HG03025 (cell line): ENCODE results near the gene DTNBP1.
A peak's percentile ranks its signal among the peaks of the same experiment; 100 is the strongest.
"Not testable (repeated sequence)": the region's sequence is repeated elsewhere in the genome, so short reads cannot be mapped to it uniquely, and the experiment has no call there.

Experiments used
- ATAC-seq: cut with Tn5 transposase; IDR thresholded peaks from one replicate; pipeline ENCODE4 v1.9.1; 2021; ENCODE audit warnings: mild to moderate bottlenecking, moderate library complexity; ENCODE audit not compliant: unreplicated experiment, low FRiP score

DTNBP1 gene

DNA sequence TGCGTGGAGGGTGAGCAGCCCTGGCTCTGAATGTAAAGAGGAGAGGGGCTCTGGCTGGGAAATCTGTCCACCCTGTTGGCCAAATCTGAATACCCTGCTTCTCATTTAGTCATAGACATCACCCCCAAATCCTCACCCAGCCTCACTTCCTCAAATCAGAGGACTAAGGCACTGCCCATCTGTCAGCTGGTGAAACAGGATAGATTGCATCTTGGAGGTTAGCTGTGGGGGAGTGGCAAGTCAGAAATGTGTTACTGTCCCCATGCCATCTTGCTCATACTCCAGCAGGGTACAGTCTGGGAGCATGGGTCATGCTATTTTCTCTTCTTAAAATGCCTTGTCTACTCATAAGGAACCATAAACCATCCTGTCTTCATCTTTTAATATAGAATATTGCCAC, 9.5 kb upstream of the DTNBP1 start:
- no peak for ATAC-seq

DNA sequence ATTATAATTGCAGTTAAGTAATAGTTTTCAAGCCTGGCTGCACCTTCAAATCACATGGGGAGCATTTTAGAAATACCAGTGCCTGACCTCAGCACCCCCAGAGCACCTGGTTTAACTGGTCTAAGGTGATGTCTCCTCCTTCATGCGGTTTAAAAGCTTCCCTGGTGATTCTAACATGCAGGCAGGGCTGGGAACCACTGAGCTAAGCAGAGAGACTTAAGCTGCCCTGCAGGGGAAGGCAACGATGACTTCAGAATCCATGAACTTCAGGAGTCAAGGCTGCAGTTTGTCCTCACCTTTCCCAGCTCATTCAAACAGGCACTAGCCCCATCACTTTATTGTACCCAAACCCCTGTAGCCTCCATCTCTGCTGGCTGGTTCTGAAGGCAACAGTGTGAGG, 6.1 kb upstream of the DTNBP1 start:
- no peak for ATAC-seq

DNA sequence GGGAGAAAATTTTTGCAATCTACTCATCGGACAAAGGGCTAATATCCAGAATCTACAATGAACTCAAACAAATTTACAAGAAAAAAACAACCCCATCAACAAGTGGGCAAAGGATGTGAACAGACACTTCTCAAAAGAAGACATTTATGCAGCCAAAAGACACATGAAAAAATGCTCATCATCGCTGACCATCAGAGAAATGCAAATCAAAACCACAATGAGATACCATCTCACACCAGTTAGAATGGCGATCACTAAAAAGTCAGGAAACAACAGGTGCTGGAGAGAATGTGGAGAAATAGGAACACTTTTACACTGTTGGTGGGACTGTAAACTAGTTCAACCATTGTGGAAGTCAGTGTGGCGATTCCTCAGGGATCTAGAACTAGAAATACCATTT, 4.1 kb upstream of the DTNBP1 start:
- ATAC-seq = not testable (repeated sequence)

GRCh38 chr6:15665237-15665636, 2.4 kb upstream of the DTNBP1 start:
- no peak for ATAC-seq

GRCh38 chr6:15663130-15663871, 473 bp upstream of the DTNBP1 start:
- ATAC-seq = no peak

DNA sequence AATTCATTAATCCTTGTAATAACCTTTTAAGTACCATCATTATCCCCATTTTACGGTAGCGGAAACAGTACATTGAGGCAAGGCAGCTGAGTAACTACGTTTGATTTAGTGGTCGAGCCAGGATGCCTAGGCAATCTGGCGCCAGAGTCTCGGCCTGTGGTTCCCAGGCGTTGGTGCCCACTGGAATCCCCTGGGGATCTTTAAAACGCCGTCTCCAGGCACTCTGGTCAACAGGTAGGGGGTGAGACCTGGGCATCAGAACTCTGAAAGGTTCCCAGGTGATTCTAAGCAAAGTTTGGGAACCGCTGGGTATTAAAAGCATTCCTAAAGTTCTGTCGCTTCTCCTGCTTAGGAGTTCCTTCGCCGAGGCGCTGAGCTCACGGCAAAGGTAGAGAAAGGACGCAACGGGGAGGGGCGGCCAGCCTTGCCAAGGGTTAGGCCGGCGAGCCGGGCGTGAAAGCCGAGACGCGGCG, 939 bp downstream of the DTNBP1 start:
- ATAC-seq = no peak

- ATAC-seq = no peak
Measured at GRCh38 chr6:15659181-15659580, 3.6 kb downstream of the DTNBP1 start.

DNA sequence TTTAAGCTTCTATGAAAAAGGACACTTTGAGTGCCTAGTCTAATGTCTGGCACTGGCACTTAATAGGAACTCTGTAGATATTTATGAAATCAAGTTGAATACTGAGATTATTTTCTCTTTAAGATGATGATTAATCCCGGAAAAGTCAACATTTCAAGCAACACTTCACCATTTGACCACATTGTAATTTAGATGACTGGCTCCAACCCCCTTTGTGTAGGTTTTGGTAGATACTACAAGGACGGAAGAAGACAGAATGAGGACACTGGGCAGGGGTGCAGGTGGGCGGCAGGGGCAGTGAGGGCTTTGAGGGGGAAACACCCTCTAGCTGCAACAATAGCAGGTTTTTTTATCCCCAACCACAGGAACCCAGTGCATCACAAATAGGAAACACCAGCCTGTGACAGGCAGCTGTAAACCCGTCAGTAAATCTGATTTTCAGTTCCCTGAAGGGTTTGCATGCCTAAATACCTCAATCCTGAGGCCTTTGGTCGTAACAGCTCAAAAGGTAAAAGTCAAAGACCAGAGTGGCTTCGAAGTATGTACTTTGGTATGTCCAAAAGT, 4.6 kb downstream of the DTNBP1 start:
- ATAC-seq = no peak

DNA sequence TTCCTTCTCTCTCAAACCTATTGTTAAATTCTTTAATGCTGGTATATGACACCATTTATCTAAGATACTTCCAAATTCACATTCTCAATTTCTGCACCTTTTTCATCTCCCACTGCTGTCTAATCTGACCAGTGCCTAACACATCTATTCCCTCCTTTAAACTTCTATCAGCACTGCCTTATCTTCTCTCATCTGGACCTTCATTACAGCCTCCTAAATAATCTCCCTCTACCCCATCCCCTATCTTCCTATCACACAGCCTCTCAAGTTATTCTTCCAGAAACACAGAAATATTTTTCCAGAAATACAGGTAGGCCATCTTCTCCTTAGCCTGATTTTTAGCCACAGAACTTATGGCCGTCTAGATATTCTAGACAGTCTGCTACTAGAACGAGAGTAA, 5.5 kb downstream of the DTNBP1 start:
- ATAC-seq = no peak

DNA sequence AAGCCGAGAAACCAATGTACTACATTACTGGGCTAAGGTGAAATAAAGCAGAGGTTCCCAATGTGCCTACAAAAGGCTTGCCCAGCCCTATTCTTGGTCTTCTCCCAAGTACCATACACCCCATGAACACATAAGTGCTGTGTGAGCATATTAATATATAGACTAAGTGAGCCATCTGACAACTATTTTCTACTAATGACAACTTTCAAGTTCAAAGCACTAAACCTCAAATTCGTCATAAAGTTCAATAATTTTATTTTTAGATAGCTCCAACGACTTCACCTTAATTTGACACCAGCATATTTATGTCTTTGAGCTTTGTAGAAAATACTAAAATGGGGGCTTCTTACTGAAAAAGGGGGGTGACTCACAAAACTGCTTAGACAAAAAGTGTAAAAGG, 6.7 kb downstream of the DTNBP1 start:
- no peak for ATAC-seq

GRCh38 chr6:15654250-15654649, 8.6 kb downstream of the DTNBP1 start:
- no peak for ATAC-seq

GRCh38 chr6:15653581-15653980, 9.2 kb downstream of the DTNBP1 start:
- peak; percentile 56 for ATAC-seq

- not testable (repeated sequence) for ATAC-seq
Measured at GRCh38 chr6:15650004-15650559, 12.7 kb downstream of the DTNBP1 start.

DNA sequence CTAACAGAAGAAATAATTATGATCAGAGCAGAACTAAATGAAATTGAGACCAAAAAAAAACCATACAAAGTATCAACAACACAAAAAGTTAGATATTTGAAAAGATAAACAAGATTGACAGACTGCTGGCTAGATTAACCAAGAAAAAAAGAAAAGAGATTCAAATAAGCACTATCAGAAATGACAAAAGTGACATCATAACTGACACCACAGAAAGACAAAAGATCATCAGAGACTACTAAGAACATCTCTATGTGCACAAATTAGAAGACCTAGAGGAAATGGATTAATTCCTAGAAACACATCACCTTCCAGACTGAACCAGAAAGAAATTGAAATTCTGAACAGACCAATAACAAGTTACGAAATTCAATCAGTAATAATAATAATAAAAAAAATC, 17.9 kb downstream of the DTNBP1 start:
- ATAC-seq = no peak

DNA sequence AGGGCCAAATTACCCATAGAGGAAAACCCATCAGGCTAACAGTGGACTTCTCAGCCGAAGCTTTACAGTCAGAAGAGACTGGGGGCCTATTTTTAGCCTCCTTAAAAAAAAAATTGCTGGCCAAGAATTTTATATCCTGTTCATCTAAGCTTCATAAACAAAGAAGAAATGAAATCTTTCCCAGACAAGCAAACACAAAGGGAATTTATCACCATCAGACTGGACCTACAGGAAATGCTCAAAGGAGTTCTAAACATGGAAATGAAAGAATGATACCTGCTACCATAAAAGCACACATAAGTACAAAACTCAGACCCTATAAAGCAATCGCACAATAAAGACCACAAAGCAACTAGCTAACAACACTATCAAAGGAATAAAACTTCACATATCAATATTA, 19.3 kb downstream of the DTNBP1 start:
- ATAC-seq = no peak

GRCh38 chr6:15642276-15642675, 20.6 kb downstream of the DTNBP1 start:
- ATAC-seq = no peak

DNA sequence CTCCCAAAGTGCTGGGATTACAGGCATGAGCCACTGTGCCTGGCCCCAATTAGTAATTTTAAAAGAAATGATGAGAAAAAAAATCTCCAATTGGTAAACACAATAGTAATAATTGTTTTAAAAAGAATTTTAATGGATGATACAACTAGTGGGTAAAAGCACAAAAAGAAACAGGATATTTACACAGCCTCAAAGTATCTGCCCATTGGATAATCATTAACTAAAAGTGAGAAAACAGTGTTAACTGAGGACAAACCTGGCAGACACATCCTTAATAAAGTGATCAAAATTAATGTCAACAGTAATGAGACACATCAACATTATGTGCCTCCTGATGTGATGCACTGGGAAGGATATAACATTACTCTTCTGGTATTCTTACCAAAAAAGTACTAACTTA, 24.5 kb downstream of the DTNBP1 start:
- ATAC-seq = no peak

DNA sequence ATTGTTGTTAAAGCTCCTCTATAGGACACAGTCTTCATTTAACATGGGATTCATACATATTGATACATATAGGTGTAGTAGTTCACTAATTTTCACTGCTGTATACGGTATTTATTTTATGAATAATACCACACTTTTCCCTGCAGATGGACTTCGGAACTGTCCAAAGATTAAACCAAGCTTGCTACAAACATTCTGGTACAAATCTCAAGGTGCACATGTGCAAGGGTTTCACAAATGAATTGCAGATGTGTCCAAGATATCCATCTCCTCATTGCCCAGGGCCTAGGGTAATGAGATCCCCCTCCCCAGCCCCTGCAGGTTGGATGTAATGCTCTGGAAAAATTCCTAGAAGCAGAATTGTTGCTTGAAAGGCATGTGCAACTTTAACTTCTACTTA, 31.4 kb downstream of the DTNBP1 start:
- ATAC-seq = no peak

DNA sequence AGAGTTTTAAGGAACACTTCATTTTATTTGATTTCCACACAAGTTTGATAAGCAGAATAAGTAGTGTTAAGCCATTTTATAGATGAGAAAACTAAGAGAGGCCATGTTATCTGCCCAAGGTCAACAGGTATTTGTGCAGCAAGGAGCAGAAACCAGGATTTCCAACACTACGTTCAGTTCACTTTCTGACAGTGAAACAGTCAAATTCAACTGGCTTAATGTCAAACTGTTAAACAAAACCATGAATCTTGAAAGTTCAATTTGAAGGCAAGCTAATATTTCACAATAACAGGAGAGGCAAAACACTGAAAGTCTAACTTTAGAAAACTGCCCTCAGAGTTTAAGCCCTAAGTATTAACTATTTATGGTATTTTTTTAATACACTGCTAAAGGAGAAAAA, 32.6 kb downstream of the DTNBP1 start:
- no peak for ATAC-seq

GRCh38 chr6:15629487-15629886, 33.3 kb downstream of the DTNBP1 start:
- no peak for ATAC-seq

DNA sequence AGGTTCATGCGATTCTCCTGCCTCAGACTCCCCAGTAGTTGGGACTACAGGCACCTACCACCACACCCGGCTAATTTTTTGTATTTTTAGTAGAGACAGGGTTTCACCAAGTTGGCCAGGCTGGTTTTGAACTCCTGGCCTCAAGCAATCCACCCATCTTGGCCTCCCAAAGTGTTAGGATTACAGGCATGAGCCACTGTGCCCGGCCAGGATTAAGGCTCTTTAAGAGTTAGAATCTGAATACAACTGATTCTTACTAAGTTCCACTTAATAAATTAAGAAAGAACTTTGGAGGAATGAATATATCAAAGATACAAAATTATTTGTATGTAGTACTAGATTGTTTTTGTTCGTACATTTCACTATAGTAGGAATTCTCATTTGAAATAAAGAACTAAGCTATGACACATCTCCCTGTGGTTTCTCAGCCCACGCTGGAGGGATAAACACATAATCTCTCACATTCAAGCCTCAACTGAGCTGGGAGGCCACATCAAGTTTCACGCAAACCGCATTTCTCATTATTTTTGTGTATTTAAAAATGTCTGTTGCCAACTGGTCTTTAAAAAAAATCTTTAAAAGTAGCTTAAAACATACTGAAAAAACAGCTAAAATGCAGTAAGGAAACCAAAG, 34.2 kb downstream of the DTNBP1 start:
- no peak for ATAC-seq

- no peak for ATAC-seq
Measured at GRCh38 chr6:15627821-15628220, 35.0 kb downstream of the DTNBP1 start.
